ENCODE results near the gene KIFC3. TPM values are rescaled to one million over a fixed set of nuclear protein-coding genes. Genes with fewer than 3 reads are reported as not detected.

KIFC3 gene
- total RNA-seq, 4 donors from 2014 or later: 111 to 219 (median 153) TPM

GRCh38 chr16:57778658-57779057, 23.6 kb downstream of the KIFC3 start:
- H3K4me3 ChIP-seq: no peak overlapping the region
- H3K9me3 ChIP-seq: no peaks in the 10 kb centered on the region
- no peak for TF ChIP-seq POLR2AphosphoS5 (IDR thresholded peaks at IDR 0.05)
- TF ChIP-seq EP300 (IDR thresholded peaks at IDR 0.05): no peak
- TF ChIP-seq POLR2A (IDR thresholded peaks at IDR 0.05): no peak
- no peak for TF ChIP-seq CTCF (IDR thresholded peaks at IDR 0.05)
- no peak for DNase-seq (ENCODE audit: low spot score in 2 of 2)
- 91% methylated on average over 5 of the region's 5 CpGs for WGBS
- no peaks in the 10 kb centered on the region for H3K27me3 ChIP-seq
- no peaks in the 10 kb centered on the region for H3K4me1 ChIP-seq
- peaks cover 25% of the 10 kb centered on the region for H3K36me3 ChIP-seq
- H3K27ac ChIP-seq: no peak overlapping the region

GRCh38 chr16:57775661-57776469, 26.4 kb downstream of the KIFC3 start:
- H3K36me3 ChIP-seq: peaks cover 38% of the 10 kb centered on the region
- TF ChIP-seq EP300 (IDR thresholded peaks at IDR 0.05): no peak
- no peak for TF ChIP-seq CTCF (IDR thresholded peaks at IDR 0.05)
- TF ChIP-seq POLR2AphosphoS5 (IDR thresholded peaks at IDR 0.05): no peak
- no peak for TF ChIP-seq POLR2A (IDR thresholded peaks at IDR 0.05)
- DNase-seq (ENCODE audit: low spot score in 2 of 2): no peak
- H3K9me3 ChIP-seq: no peaks in the 10 kb centered on the region
- H3K27me3 ChIP-seq: no peaks in the 10 kb centered on the region
- H3K4me1 ChIP-seq: no peaks in the 10 kb centered on the region
- H3K27ac ChIP-seq: no peak overlapping the region
- WGBS: 77% methylated on average over 16 of the region's 23 CpGs
- no peak overlapping the region for H3K4me3 ChIP-seq

GRCh38 chr16:57774705-57775285, 27.5 kb downstream of the KIFC3 start:
- H3K4me1 ChIP-seq: no peaks in the 10 kb centered on the region
- no peak for TF ChIP-seq POLR2AphosphoS5 (IDR thresholded peaks at IDR 0.05)
- no peak for TF ChIP-seq POLR2A (IDR thresholded peaks at IDR 0.05)
- no peaks in the 10 kb centered on the region for H3K9me3 ChIP-seq
- no peak overlapping the region for H3K27ac ChIP-seq
- no peak overlapping the region for H3K4me3 ChIP-seq
- 91% methylated on average over 12 of the region's 12 CpGs for WGBS
- DNase-seq (ENCODE audit: low spot score in 2 of 2): no peak
- no peaks in the 10 kb centered on the region for H3K27me3 ChIP-seq
- H3K36me3 ChIP-seq: peaks cover 49% of the 10 kb centered on the region

GRCh38 chr16:57773655-57774295, 28.5 kb downstream of the KIFC3 start:
- no peaks in the 10 kb centered on the region for H3K4me1 ChIP-seq
- H3K27me3 ChIP-seq: no peaks in the 10 kb centered on the region
- no peak overlapping the region for H3K4me3 ChIP-seq
- H3K9me3 ChIP-seq: no peaks in the 10 kb centered on the region
- no peak for DNase-seq (ENCODE audit: low spot score in 2 of 2)
- whole genome bisulfite sequencing: 87% methylated on average over 10 of the region's 11 CpGs
- peaks cover 59% of the 10 kb centered on the region for H3K36me3 ChIP-seq
- TF ChIP-seq POLR2A (IDR thresholded peaks at IDR 0.05) (no peak), EP300 (IDR thresholded peaks at IDR 0.05) (no peak), CTCF (IDR thresholded peaks at IDR 0.05) (no peak), POLR2AphosphoS5 (IDR thresholded peaks at IDR 0.05) (no peak)
- no peak overlapping the region for H3K27ac ChIP-seq

- H3K27me3 ChIP-seq: no peaks in the 10 kb centered on the region
- WGBS: 82% methylated on average over 10 of the region's 11 CpGs
- no peak for TF ChIP-seq POLR2AphosphoS5 (IDR thresholded peaks at IDR 0.05)
- TF ChIP-seq POLR2A (IDR thresholded peaks at IDR 0.05): no peak
- TF ChIP-seq CTCF (IDR thresholded peaks at IDR 0.05): no peak
- TF ChIP-seq EP300 (IDR thresholded peaks at IDR 0.05): no peak
- no peaks in the 10 kb centered on the region for H3K9me3 ChIP-seq
- no peak overlapping the region for H3K27ac ChIP-seq
- H3K4me1 ChIP-seq: no peaks in the 10 kb centered on the region
- peaks cover 64% of the 10 kb centered on the region for H3K36me3 ChIP-seq
- H3K4me3 ChIP-seq: no peak overlapping the region
- DNase-seq (ENCODE audit: low spot score in 2 of 2): no peak
Observed at GRCh38 chr16:57773019-57773418, 29.3 kb downstream of the KIFC3 start.
